Lower lobe of right lung (tissue), 2 donors: ENCODE results near the gene MAPT. TPM values are rescaled to one million over a fixed set of nuclear protein-coding genes. Genes with fewer than 3 reads are reported as not detected.
A peak's percentile ranks its signal among the peaks of the same experiment; 100 is the strongest.
"Not testable (repeated sequence)": the region's sequence is repeated elsewhere in the genome, so short reads cannot be mapped to it uniquely, and the experiment has no call there.

Experiments
- ATAC-seq, 2 donors: fragments of 200-7000 bp; cut with Tn5 transposase; one replicate each; pipeline ENCODE4 v1.9.1; 2020 to 2022; ENCODE audit warnings: mild to moderate bottlenecking in 2 of 2, moderate library complexity in 2 of 2
- DNase-seq: peaks from one replicate; pipeline ENCODE4 v3.0.0-alpha.2; 2020
- H3K27ac ChIP-seq: fragments of 200-600 bp; one replicate; pipeline ENCODE4 v1.8.0; 2022
- H3K27me3 ChIP-seq: fragments of 200-600 bp; one replicate; pipeline ENCODE4 v1.8.0; 2022; ENCODE audit warnings: low read depth
- H3K36me3 ChIP-seq: fragments of 200-600 bp; one replicate; pipeline ENCODE4 v1.8.0; 2022; ENCODE audit warnings: mild to moderate bottlenecking
- H3K4me1 ChIP-seq: fragments of 200-600 bp; one replicate; pipeline ENCODE4 v1.8.0; 2022
- H3K4me3 ChIP-seq: fragments of 200-600 bp; one replicate; pipeline ENCODE4 v1.8.0; 2022; ENCODE audit warnings: mild to moderate bottlenecking
- H3K9me3 ChIP-seq: fragments of 200-600 bp; one replicate; pipeline ENCODE4 v1.8.0; 2022
- CTCF ChIP-seq: fragments of 200-600 bp; IDR thresholded peaks from one replicate; pipeline ENCODE4 v1.8.0; 2022; ENCODE audit warnings: antibody characterized with exemption, mild to moderate bottlenecking
- intact Hi-C: fragments of 100-400 bp; cut with DNase I; formaldehyde crosslinking; loops from one replicate; pipeline ENCODE4 v1.11.0; 2022
- total RNA-seq: library from RNA; stranded (reverse); fragmentation: NEBNext Ultra II Directional; extraction: Animal tissue kit (Norgen Biotek cat#: 25700); gene quantifications from one replicate; pipeline ENCODE4 v1.2.1, GENCODE V29; 2021
- donor health status: DM: no; HTN: yes; CAD: no; lungs with severe emphysema.

The MAPT gene
- total RNA-seq, 1 donor from 2014 or later = 5.5 TPM

GRCh38 chr17:46012506-46013079 is 118.2 kb downstream of the MAPT start:
- no peak for DNase-seq
- no peaks in the 10 kb centered on the region for H3K27me3 ChIP-seq

GRCh38 chr17:46013127-46013501 is 118.8 kb downstream of the MAPT start:
- ATAC-seq (no peak), DNase-seq (no peak)
- no peaks in the 10 kb centered on the region for H3K27me3 ChIP-seq
- H3K4me3 ChIP-seq = no peak overlapping the region
- no peaks in the 10 kb centered on the region for H3K9me3 ChIP-seq
- H3K4me1 ChIP-seq = peaks cover 9% of the 10 kb centered on the region
- H3K27ac ChIP-seq = no peak overlapping the region
- intact Hi-C loops = no loop called here
- TF ChIP-seq CTCF = no peak
- H3K36me3 ChIP-seq = no peaks in the 10 kb centered on the region

More at GRCh38 chr17:46012506-46013079, 118.2 kb downstream of the MAPT start:
- H3K9me3 ChIP-seq = no peaks in the 10 kb centered on the region
- intact Hi-C loops = no loop called here
- H3K4me3 ChIP-seq = no peak overlapping the region
- no peaks in the 10 kb centered on the region for H3K36me3 ChIP-seq
- H3K27ac ChIP-seq = no peak overlapping the region
- peak in 1 of 2 donors; percentile 24 for ATAC-seq
- no peak for TF ChIP-seq CTCF
- H3K4me1 ChIP-seq = peaks cover 7% of the 10 kb centered on the region

- no peaks in the 10 kb centered on the region for H3K9me3 ChIP-seq
- H3K4me1 ChIP-seq = peaks cover 11% of the 10 kb centered on the region
- no peak for ATAC-seq
- no peaks in the 10 kb centered on the region for H3K36me3 ChIP-seq
- DNase-seq = no peak
- TF ChIP-seq CTCF = no peak
- intact Hi-C loops = no loop called here
- no peak overlapping the region for H3K4me3 ChIP-seq
- H3K27ac ChIP-seq = no peak overlapping the region
- H3K27me3 ChIP-seq = no peaks in the 10 kb centered on the region
Measured at GRCh38 chr17:46013502-46014165, 119.3 kb downstream of the MAPT start.

- H3K27ac ChIP-seq, DNase-seq, ATAC-seq, H3K4me1 ChIP-seq, H3K27me3 ChIP-seq, intact Hi-C loops, H3K4me3 ChIP-seq, H3K36me3 ChIP-seq, H3K9me3 ChIP-seq: not testable (repeated sequence)
Measured at GRCh38 chr17:46019408-46019925, 125.1 kb downstream of the MAPT start.

GRCh38 chr17:46020023-46020761 is 125.8 kb downstream of the MAPT start:
- no peaks in the 10 kb centered on the region for H3K27me3 ChIP-seq
- no peak overlapping the region for H3K4me3 ChIP-seq
- peak; percentile 63 to 72 for ATAC-seq
- TF ChIP-seq CTCF = no peak
- intact Hi-C loops = no loop called here
- H3K36me3 ChIP-seq = peaks cover 3% of the 10 kb centered on the region
- H3K4me1 ChIP-seq = peaks cover 5% of the 10 kb centered on the region
- no peaks in the 10 kb centered on the region for H3K9me3 ChIP-seq
- peak overlapping the region; percentile 60 for H3K27ac ChIP-seq
- DNase-seq = no peak

GRCh38 chr17:46020998-46021397 is 126.6 kb downstream of the MAPT start:
- DNase-seq = no peak
- H3K27ac ChIP-seq = no peak overlapping the region
- TF ChIP-seq CTCF = no peak

GRCh38 chr17:46023366-46023765 is 129.0 kb downstream of the MAPT start:
- intact Hi-C loops, DNase-seq, H3K4me1 ChIP-seq, H3K27me3 ChIP-seq, H3K27ac ChIP-seq, H3K4me3 ChIP-seq, H3K9me3 ChIP-seq, ATAC-seq: not testable (repeated sequence)
- peaks cover 31% of the 10 kb centered on the region for H3K36me3 ChIP-seq

More at GRCh38 chr17:46020998-46021397, 126.6 kb downstream of the MAPT start:
- no peak for ATAC-seq
- intact Hi-C loops = no loop called here
- Histone ChIP-seq H3K9me3 (no peaks in the 10 kb centered on the region), H3K4me3 (no peak overlapping the region), H3K36me3 (peaks cover 10% of the 10 kb centered on the region), H3K4me1 (peaks cover 5% of the 10 kb centered on the region), H3K27me3 (no peaks in the 10 kb centered on the region)
